Endothelial cell (in vitro differentiated cells): ENCODE data around the gene KCNN1. TPM values are rescaled to one million over a fixed set of nuclear protein-coding genes. Genes with fewer than 3 reads are reported as not detected.

Experiments used
- DNase-seq: peaks from one replicate; pipeline ENCODE4 v3.0.0; 2021; ENCODE audit warnings: low spot score
- H3K27ac Mint-ChIP-seq: one replicate; pipeline ENCODE4 v1.8.0; 2021; ENCODE audit warnings: mixed read lengths, inconsistent platforms; ENCODE audit not compliant: unreplicated experiment
- H3K27me3 Mint-ChIP-seq: one replicate; pipeline ENCODE4 v1.8.0; 2021; ENCODE audit warnings: mild to moderate bottlenecking, moderate library complexity, mixed read lengths, inconsistent platforms; ENCODE audit not compliant: unreplicated experiment
- H3K36me3 Mint-ChIP-seq: one replicate; pipeline ENCODE4 v1.8.0; 2021; ENCODE audit warnings: mild to moderate bottlenecking, low read depth, mixed read lengths, inconsistent platforms; ENCODE audit not compliant: unreplicated experiment
- H3K4me1 Mint-ChIP-seq: one replicate; pipeline ENCODE4 v1.8.0; 2021; ENCODE audit warnings: mild to moderate bottlenecking, mixed read lengths, inconsistent platforms; ENCODE audit not compliant: unreplicated experiment
- H3K4me3 Mint-ChIP-seq: one replicate; pipeline ENCODE4 v1.8.0; 2021; ENCODE audit warnings: mild to moderate bottlenecking, mixed read lengths, inconsistent platforms; ENCODE audit not compliant: unreplicated experiment
- H3K9me3 Mint-ChIP-seq: one replicate; pipeline ENCODE4 v1.8.0; 2021; ENCODE audit warnings: mixed read lengths, inconsistent platforms; ENCODE audit not compliant: unreplicated experiment
- CTCF ChIP-seq: fragments of 200-600 bp; sonication (generic); IDR thresholded peaks from one replicate; pipeline ENCODE4 v1.5.0; 2021; ENCODE audit warnings: antibody characterized with exemption; ENCODE audit not compliant: unreplicated experiment
- total RNA-seq: library from RNA; stranded (reverse); fragmentation: NEBNext Ultra II Directional; extraction: Animal tissue kit (Norgen Biotek cat#: 25700); gene quantifications from one replicate; pipeline ENCODE4 v1.2.1, GENCODE V29; 2021; ENCODE audit not compliant: unreplicated experiment

The KCNN1 gene
- total RNA-seq, 1 donor from 2014 or later = 19.3 TPM

GRCh38 chr19:18045307-18046050, 78.6 kb downstream of the KCNN1 start:
- H3K4me3 Mint-ChIP-seq = no peak overlapping the region
- H3K36me3 Mint-ChIP-seq = no peaks in the 10 kb centered on the region
- H3K27ac Mint-ChIP-seq = no peak overlapping the region

GRCh38 chr19:18046059-18046718, 79.3 kb downstream of the KCNN1 start:
- Mint-ChIP-seq H3K4me1 (peaks cover 3% of the 10 kb centered on the region), H3K36me3 (no peaks in the 10 kb centered on the region), H3K27ac (no peak overlapping the region), H3K9me3 (no peaks in the 10 kb centered on the region), H3K27me3 (peaks cover 3% of the 10 kb centered on the region), H3K4me3 (no peak overlapping the region)
- no peak for TF ChIP-seq CTCF
- DNase-seq = no peak

More at GRCh38 chr19:18045307-18046050, 78.6 kb downstream of the KCNN1 start:
- peaks cover 3% of the 10 kb centered on the region for H3K4me1 Mint-ChIP-seq
- no peaks in the 10 kb centered on the region for H3K9me3 Mint-ChIP-seq
- TF ChIP-seq CTCF = no peak
- peaks cover 3% of the 10 kb centered on the region for H3K27me3 Mint-ChIP-seq
- DNase-seq = no peak

- Mint-ChIP-seq H3K27ac (no peak overlapping the region), H3K9me3 (no peaks in the 10 kb centered on the region), H3K4me1 (peaks cover 3% of the 10 kb centered on the region), H3K36me3 (no peaks in the 10 kb centered on the region), H3K4me3 (no peak overlapping the region), H3K27me3 (peaks cover 5% of the 10 kb centered on the region)
- no peak for DNase-seq
- TF ChIP-seq CTCF = no peak
Measured at GRCh38 chr19:18049385-18049784, 82.5 kb downstream of the KCNN1 start.

Other genes starting within 250 kb of the KCNN1 start
- gene MAP1S, start 247.6 kb upstream of the KCNN1 start, total RNA-seq = 173 TPM
- gene FCHO1, start 215.6 kb upstream of the KCNN1 start, total RNA-seq = 2.7 TPM
- 0.77 TPM for gene B3GNT3, start 172.0 kb upstream of the KCNN1 start, total RNA-seq
- 0.36 TPM for gene INSL3, start 145.6 kb upstream of the KCNN1 start, total RNA-seq
- gene JAK3, start 119.1 kb upstream of the KCNN1 start, total RNA-seq = 30.9 TPM
- 2,048 TPM for gene RPL18A, start 107.2 kb upstream of the KCNN1 start, total RNA-seq
- gene SLC5A5, start 95.2 kb upstream of the KCNN1 start, total RNA-seq = not detected
- 68.2 TPM for gene CCDC124, start 34.1 kb upstream of the KCNN1 start, total RNA-seq
- 2.8 TPM for gene ARRDC2, start 41.1 kb downstream of the KCNN1 start, total RNA-seq
- not detected for gene IL12RB1, start 119.8 kb downstream of the KCNN1 start, total RNA-seq
- 3.9 TPM for gene MAST3, start 130.7 kb downstream of the KCNN1 start, total RNA-seq
- 28.0 TPM for gene PIK3R2, start 186.1 kb downstream of the KCNN1 start, total RNA-seq
- gene IFI30, start 206.7 kb downstream of the KCNN1 start, total RNA-seq = not detected
- gene MPV17L2, start 226.1 kb downstream of the KCNN1 start, total RNA-seq = 17.7 TPM
- 3.1 TPM for gene RAB3A, start 236.9 kb downstream of the KCNN1 start, total RNA-seq